ENCODE data around the gene RTCB. TPM values are rescaled to one million over a fixed set of nuclear protein-coding genes. Genes with fewer than 3 reads are reported as not detected.

The RTCB gene
- total RNA-seq, 1 donor from 2014 or later: 93.1 TPM

DNA sequence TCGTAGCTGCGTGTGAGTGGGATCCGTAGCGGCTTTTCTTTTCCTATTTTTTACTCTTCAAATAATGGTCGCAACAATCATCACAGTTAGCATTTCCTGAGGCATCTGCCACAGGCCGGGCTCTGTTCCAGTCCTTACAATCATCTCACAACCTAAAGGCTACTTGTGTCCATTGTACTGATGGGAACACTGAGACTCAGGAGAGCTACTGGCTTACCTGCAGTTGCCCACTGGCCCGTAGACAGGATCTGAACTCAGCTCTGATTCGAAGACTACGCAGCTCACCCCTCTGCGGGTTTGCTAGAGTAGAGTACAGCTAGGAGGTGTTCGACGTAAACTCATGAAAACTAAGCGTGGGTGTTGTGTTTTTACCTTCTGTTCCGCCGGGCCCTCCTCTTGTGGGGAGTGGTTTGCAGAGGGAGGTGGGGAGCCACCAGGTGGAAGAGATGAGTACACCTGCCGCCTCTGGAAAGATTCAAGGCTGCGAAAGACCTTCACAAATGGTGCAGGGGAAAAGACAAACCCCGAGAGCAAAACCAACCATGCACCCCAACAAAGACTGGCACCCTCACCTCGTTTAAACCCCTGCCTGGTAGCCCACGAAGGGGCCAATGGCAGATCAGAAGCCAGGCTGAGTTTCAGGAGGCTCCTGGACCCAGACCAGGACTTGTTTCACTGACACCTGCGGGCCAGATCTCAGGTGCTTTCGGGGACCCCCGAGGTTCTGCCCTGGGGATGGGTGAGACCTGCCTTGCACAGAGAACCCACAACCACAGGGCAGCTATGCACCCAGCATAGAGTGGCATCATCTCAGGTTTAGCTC lies 72.6 kb downstream of the RTCB start:
- FAIRE-seq: no peak
- Histone ChIP-seq H3K4me1 (ENCODE audit: insufficient read depth, low read length) (no peaks in the 10 kb centered on the region), H3K36me3 (ENCODE audit: insufficient read depth, low read length) (no peaks in the 10 kb centered on the region), H2AFZ (ENCODE audit: low read depth, low read length) (no peak overlapping the region), H3K27ac (ENCODE audit: low read depth, low read length) (no peak overlapping the region), H3K9me3 (ENCODE audit: insufficient read depth, low read depth, low read length) (no peaks in the 10 kb centered on the region), H3K79me2 (ENCODE audit: insufficient read depth, low read length) (no peaks in the 10 kb centered on the region), H4K20me1 (ENCODE audit: insufficient read depth, low read length) (no peaks in the 10 kb centered on the region), H3K4me3 (ENCODE audit: insufficient read depth, low read depth, low read length) (no peak overlapping the region), H3K4me2 (ENCODE audit: low read length) (no peak overlapping the region), H3K9ac (ENCODE audit: low read length) (no peak overlapping the region), H3K27me3 (ENCODE audit: insufficient read depth, low read length) (no peaks in the 10 kb centered on the region)
- Mint-ChIP-seq H3K36me3 (ENCODE audit: low read depth, unreplicated experiment) (no peaks in the 10 kb centered on the region), H3K9me3 (ENCODE audit: unreplicated experiment) (peaks cover 6% of the 10 kb centered on the region), H3K27ac (ENCODE audit: unreplicated experiment) (no peak overlapping the region), H3K4me1 (ENCODE audit: low read depth, unreplicated experiment) (no peaks in the 10 kb centered on the region), H3K4me3 (ENCODE audit: unreplicated experiment) (no peak overlapping the region), H3K27me3 (ENCODE audit: low read depth, unreplicated experiment) (peaks cover 35% of the 10 kb centered on the region)
- TF ChIP-seq EZH2 (IDR thresholded peaks at IDR 0.05; ENCODE audit: insufficient read depth, low read length): no peak
- TF ChIP-seq, protein P1, sequence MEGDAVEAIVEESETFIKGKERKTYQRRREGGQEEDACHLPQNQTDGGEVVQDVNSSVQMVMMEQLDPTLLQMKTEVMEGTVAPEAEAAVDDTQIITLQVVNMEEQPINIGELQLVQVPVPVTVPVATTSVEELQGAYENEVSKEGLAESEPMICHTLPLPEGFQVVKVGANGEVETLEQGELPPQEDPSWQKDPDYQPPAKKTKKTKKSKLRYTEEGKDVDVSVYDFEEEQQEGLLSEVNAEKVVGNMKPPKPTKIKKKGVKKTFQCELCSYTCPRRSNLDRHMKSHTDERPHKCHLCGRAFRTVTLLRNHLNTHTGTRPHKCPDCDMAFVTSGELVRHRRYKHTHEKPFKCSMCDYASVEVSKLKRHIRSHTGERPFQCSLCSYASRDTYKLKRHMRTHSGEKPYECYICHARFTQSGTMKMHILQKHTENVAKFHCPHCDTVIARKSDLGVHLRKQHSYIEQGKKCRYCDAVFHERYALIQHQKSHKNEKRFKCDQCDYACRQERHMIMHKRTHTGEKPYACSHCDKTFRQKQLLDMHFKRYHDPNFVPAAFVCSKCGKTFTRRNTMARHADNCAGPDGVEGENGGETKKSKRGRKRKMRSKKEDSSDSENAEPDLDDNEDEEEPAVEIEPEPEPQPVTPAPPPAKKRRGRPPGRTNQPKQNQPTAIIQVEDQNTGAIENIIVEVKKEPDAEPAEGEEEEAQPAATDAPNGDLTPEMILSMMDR (IDR thresholded peaks at IDR 0.05; ENCODE audit: insufficient read depth, low read depth, low read length): no peak
- no peak for DNase-seq (ENCODE audit: low read depth)

- Histone ChIP-seq H3K79me2 (ENCODE audit: insufficient read depth, low read length) (no peaks in the 10 kb centered on the region), H3K4me2 (ENCODE audit: low read length) (no peak overlapping the region), H3K36me3 (ENCODE audit: insufficient read depth, low read length) (no peaks in the 10 kb centered on the region), H3K4me1 (ENCODE audit: insufficient read depth, low read length) (no peaks in the 10 kb centered on the region), H2AFZ (ENCODE audit: low read depth, low read length) (no peak overlapping the region), H3K4me3 (ENCODE audit: insufficient read depth, low read depth, low read length) (no peak overlapping the region), H3K9me3 (ENCODE audit: insufficient read depth, low read depth, low read length) (no peaks in the 10 kb centered on the region), H3K27ac (ENCODE audit: low read depth, low read length) (no peak overlapping the region), H3K9ac (ENCODE audit: low read length) (no peak overlapping the region), H3K27me3 (ENCODE audit: insufficient read depth, low read length) (no peaks in the 10 kb centered on the region), H4K20me1 (ENCODE audit: insufficient read depth, low read length) (no peaks in the 10 kb centered on the region)
- FAIRE-seq: no peak
- DNase-seq (ENCODE audit: low read depth): no peak
- Mint-ChIP-seq H3K36me3 (ENCODE audit: low read depth, unreplicated experiment) (no peaks in the 10 kb centered on the region), H3K4me1 (ENCODE audit: low read depth, unreplicated experiment) (no peaks in the 10 kb centered on the region), H3K27ac (ENCODE audit: unreplicated experiment) (no peak overlapping the region), H3K9me3 (ENCODE audit: unreplicated experiment) (peaks cover 6% of the 10 kb centered on the region), H3K4me3 (ENCODE audit: unreplicated experiment) (no peak overlapping the region), H3K27me3 (ENCODE audit: low read depth, unreplicated experiment) (peaks cover 37% of the 10 kb centered on the region)
- TF ChIP-seq, protein P1 (IDR thresholded peaks at IDR 0.05; ENCODE audit: insufficient read depth, low read depth, low read length): no peak
- TF ChIP-seq EZH2 (IDR thresholded peaks at IDR 0.05; ENCODE audit: insufficient read depth, low read length): no peak
Observed at GRCh38 chr22:32338757-32339156, 73.3 kb downstream of the RTCB start.

Other genes with a start within 250 kb of the RTCB start
- 0.25 TPM in 1 of 2 replicates, not detected in the other for gene RFPL2, start 207.2 kb downstream of the RTCB start, total RNA-seq
- 0.14 TPM in 1 of 2 replicates, not detected in the other for gene SLC5A4, start 156.9 kb downstream of the RTCB start, total RNA-seq
- gene RFPL3, start 54.4 kb downstream of the RTCB start, total RNA-seq: not detected in 2 replicates
- gene BPIFC, start 52.2 kb upstream of the RTCB start, total RNA-seq: not detected in 2 replicates
- 85.2 and 85.9 TPM in 2 replicates for gene FBXO7, start 62.6 kb upstream of the RTCB start, total RNA-seq

Data from astrocyte (in vitro differentiated cells and primary cell).